Tibial nerve (tissue), 4 donors: ENCODE data around the gene S100A4.

Source experiments
- EP300 ChIP-seq, 2 donors: sonication (generic); formaldehyde crosslinking; IDR thresholded peaks; one replicate each; pipeline ENCODE4 v1.6.1; 2017; ENCODE audit warnings: antibody characterized with exemption in 2 of 2, mild to moderate bottlenecking in 1 of 2
- POLR2A ChIP-seq, 2 donors: fragments of 450-650 bp; IDR thresholded peaks; one replicate each; pipeline ENCODE4 v1.6.1; 2017; ENCODE audit warnings: antibody characterized with exemption in 2 of 2, mild to moderate bottlenecking in 2 of 2, moderate library complexity in 2 of 2
- TF ChIP-seq, protein P1 (sequence below), 5 experiments: fragments of 200-600 bp in 3 of 5; fragments of 450-650 bp in 2 of 5; sonication (generic) in 3 of 5; IDR thresholded peaks; one replicate each; pipeline ENCODE4 v1.5.1; 2016 to 2019; ENCODE audit warnings: antibody characterized with exemption in 5 of 5, mild to moderate bottlenecking in 3 of 5, moderate library complexity in 2 of 5

- TF ChIP-seq, protein P1, sequence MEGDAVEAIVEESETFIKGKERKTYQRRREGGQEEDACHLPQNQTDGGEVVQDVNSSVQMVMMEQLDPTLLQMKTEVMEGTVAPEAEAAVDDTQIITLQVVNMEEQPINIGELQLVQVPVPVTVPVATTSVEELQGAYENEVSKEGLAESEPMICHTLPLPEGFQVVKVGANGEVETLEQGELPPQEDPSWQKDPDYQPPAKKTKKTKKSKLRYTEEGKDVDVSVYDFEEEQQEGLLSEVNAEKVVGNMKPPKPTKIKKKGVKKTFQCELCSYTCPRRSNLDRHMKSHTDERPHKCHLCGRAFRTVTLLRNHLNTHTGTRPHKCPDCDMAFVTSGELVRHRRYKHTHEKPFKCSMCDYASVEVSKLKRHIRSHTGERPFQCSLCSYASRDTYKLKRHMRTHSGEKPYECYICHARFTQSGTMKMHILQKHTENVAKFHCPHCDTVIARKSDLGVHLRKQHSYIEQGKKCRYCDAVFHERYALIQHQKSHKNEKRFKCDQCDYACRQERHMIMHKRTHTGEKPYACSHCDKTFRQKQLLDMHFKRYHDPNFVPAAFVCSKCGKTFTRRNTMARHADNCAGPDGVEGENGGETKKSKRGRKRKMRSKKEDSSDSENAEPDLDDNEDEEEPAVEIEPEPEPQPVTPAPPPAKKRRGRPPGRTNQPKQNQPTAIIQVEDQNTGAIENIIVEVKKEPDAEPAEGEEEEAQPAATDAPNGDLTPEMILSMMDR (IDR thresholded peaks at IDR 0.05), result no peak
- TF ChIP-seq POLR2A (IDR thresholded peaks at IDR 0.05) (no peak), EP300 (IDR thresholded peaks at IDR 0.05) (no peak)
Measured at GRCh38 chr1:153587314-153587713, 41.7 kb upstream of the S100A4 start.
